Esophagus muscularis mucosa (tissue), 4 donors: ENCODE measurements around the gene CCDC91.

Source experiments
- CTCF ChIP-seq, 3 experiments: fragments of 200-600 bp in 2 of 3; fragments of 450-650 bp in 1 of 3; sonication (generic) in 2 of 3; IDR thresholded peaks; one replicate each; pipeline ENCODE4 v1.5.1; 2017 to 2019; ENCODE audit warnings: antibody characterized with exemption in 3 of 3, mild to moderate bottlenecking in 2 of 3, moderate library complexity in 1 of 3
- EP300 ChIP-seq: sonication (generic); formaldehyde crosslinking; IDR thresholded peaks from one replicate; pipeline ENCODE4 v1.6.1; 2017; ENCODE audit warnings: antibody characterized with exemption
- POLR2AphosphoS5 ChIP-seq, 2 donors: sonication (generic); formaldehyde crosslinking; IDR thresholded peaks; one replicate each; pipeline ENCODE4 v1.6.1; 2017; ENCODE audit warnings: antibody characterized with exemption in 2 of 2

- TF ChIP-seq CTCF (IDR thresholded peaks at IDR 0.05), result no peak
- no peak for TF ChIP-seq EP300
- TF ChIP-seq POLR2AphosphoS5 (IDR thresholded peaks at IDR 0.05), result no peak
Measured at GRCh38 chr12:28586481-28586880, 396.2 kb downstream of the CCDC91 start.
